ENCODE data around the gene ZNF335. TPM values are rescaled to one million over a fixed set of nuclear protein-coding genes. Genes with fewer than 3 reads are reported as not detected.
A peak's percentile ranks its signal among the peaks of the same experiment; 100 is the strongest.

The ZNF335 gene
- total and polyA plus RNA-seq, 2 of the 8 experiments (the other 6 are each of a cell fraction or from before 2014, with no cell fraction given), result 12.4 to 14.6 TPM

DNA sequence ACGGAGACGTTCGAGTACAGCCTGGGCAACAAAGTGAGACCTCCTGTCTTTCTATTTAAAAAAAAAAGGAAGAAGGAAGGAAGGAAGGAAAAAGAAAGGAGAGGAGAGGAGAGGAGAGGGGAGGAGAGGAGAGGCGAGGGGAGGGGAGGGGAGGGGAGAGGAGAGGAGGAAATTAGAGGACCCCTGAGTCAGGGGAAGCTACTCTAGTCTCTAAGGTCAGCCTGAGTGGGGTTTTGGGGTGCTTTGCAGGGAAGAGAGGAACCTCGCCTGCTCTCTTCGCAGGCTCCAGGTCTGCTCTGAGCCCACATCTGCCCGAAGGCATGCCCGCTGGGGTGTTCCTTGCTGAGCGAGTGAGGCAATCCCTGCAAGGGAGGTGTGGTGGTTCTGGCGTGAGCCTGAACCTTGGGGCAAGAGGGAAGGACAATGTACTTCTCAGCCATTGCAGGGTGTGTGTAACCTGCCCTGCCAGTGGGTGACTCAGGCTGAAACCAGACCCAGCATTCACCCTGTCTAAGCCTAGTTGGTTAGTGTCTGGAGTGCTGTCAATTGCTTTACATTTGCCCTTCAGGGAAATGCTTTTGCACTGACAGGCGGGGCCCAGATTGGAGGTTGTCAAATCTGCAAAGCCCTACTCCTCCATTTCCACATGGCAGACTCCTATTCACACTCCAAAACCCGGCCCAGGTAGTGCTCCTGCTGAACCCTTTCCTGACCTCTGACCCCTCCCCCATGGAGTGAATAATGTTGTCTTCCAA is 21.4 kb upstream of the ZNF335 start:
- H2BK15ac ChIP-seq (ENCODE audit: low read length), result peak overlapping the region; percentile 24; the same call in 1 of the 2 replicates
- H4K91ac ChIP-seq (replicated peaks; ENCODE audit: insufficient read length, low read length), result no peak overlapping the region
- 84% methylated on average over 9 of the region's 12 CpGs; no CpG with 5 or more reads in 1 of the 2 experiments for WGBS, 2 experiments (ENCODE audit: extremely low coverage in 1 of 2, insufficient coverage in 1 of 2, insufficient read length in 1 of 2, insufficient replicate concordance in 2 of 2, low coverage in 1 of 2, low lambda C conversion rate in 2 of 2, missing lambda C conversion rate in 1 of 2)
- peak overlapping the region; percentile 53; the same call in 1 of the 2 replicates for H2BK12ac ChIP-seq (ENCODE audit: low read depth, low read length)
- 0 out of 2 replicates have a peak overlapping the region, but pooled peaks have one; percentile 3 for H3K18ac ChIP-seq (ENCODE audit: extremely low read depth, low read length)
- no peak overlapping the region for H3K56ac ChIP-seq (replicated peaks; ENCODE audit: insufficient read length, low read depth, low read length)
- no peaks in the 10 kb centered on the region for H4K20me1 ChIP-seq (replicated peaks in 1 of 2; ENCODE audit: control insufficient read depth in 1 of 2, insufficient read depth in 2 of 2, low read length in 2 of 2)
- H3K23ac ChIP-seq (ENCODE audit: insufficient read length), result no peak overlapping the region
- CTCF ChIA-PET (ENCODE audit: partially characterized antibody), result interaction anchor here (0.6 to 14.5 kb wide), 4 partner anchors 11 to 587 kb away, joined by 3 to 114 read pairs (median 4); no protein-coding TSS in a partner anchor
- no peaks in the 10 kb centered on the region for H3K9me3 ChIP-seq (ENCODE audit: insufficient read depth in 2 of 2, low read depth in 1 of 2, low read length in 1 of 2)
- TF ChIP-seq SRF (IDR thresholded peaks at IDR 0.05; ENCODE audit: low read depth, low read length), result no peak
- TF ChIP-seq GABPA (IDR thresholded peaks at IDR 0.05; ENCODE audit: borderline replicate concordance, insufficient read depth, low read length), result no peak
- H3K4me1 ChIP-seq (replicated peaks in 1 of 4; ENCODE audit: control insufficient read depth in 3 of 4, insufficient read depth in 4 of 4, low read length in 3 of 4), result peaks cover 0 to 6% (median 3%) of the 10 kb centered on the region in 4 experiments; a peak in 3 of 7 replicates
- no peak overlapping the region for H3K4me2 ChIP-seq (ENCODE audit: insufficient read depth in 1 of 2, low read depth in 2 of 2, low read length in 2 of 2)
- POLR2A ChIA-PET (ENCODE audit: partially characterized antibody), result interaction anchor here (0.8 kb wide), 1 partner anchor 65 kb away, joined by 3 read pairs; no protein-coding TSS in a partner anchor
- H3K79me1 ChIP-seq (ENCODE audit: low read depth, low read length), result no peaks in the 10 kb centered on the region
- no peak overlapping the region for H2AK5ac ChIP-seq (ENCODE audit: low read depth, low read length)
- no peak overlapping the region; the same call in 1 of the 2 replicates for H4K8ac ChIP-seq (ENCODE audit: extremely low read depth, insufficient read depth, low read length)
- no peak overlapping the region for H3K27ac ChIP-seq (ENCODE audit: low read depth, low read length)
- no peaks in the 10 kb centered on the region for H3K27me3 ChIP-seq (replicated peaks in 1 of 4; ENCODE audit: control insufficient read depth in 3 of 4, extremely low read depth in 1 of 4, insufficient read depth in 3 of 4, low read length in 3 of 4)
- no peaks in the 10 kb centered on the region for H3K79me2 ChIP-seq (ENCODE audit: control insufficient read depth in 1 of 2, insufficient read depth in 2 of 2, low read length in 2 of 2)
- H3K36me3 ChIP-seq (ENCODE audit: control insufficient read depth in 2 of 4, insufficient read depth in 4 of 4, low read length in 3 of 4), result no peaks in the 10 kb centered on the region
- no peak overlapping the region for H3K4ac ChIP-seq (replicated peaks; ENCODE audit: insufficient read length, low read depth, low read length)
- DNase-seq (ENCODE audit: low read depth in 1 of 2, low spot score in 2 of 2), result no peak
- FAIRE-seq, result no peak
- H2BK5ac ChIP-seq (ENCODE audit: low read depth, low read length), result no peak overlapping the region
- no peak overlapping the region for H3K4me3 ChIP-seq (ENCODE audit: extremely low read depth in 1 of 4, insufficient read depth in 2 of 4, low read depth in 3 of 4, low read length in 4 of 4)
- H4K5ac ChIP-seq (ENCODE audit: insufficient read length, low read depth, low read length), result no peak overlapping the region
- H3K14ac ChIP-seq (ENCODE audit: insufficient read length), result no peak overlapping the region
- H2BK120ac ChIP-seq (replicated peaks; ENCODE audit: low read depth, low read length), result no peak overlapping the region
- no peak overlapping the region for H2AFZ ChIP-seq (ENCODE audit: low read length)
- 0 out of 7 replicates have a peak overlapping the region, but pooled peaks of 1 of the 4 experiments have one; percentile 15 for H3K9ac ChIP-seq (replicated peaks in 1 of 4; ENCODE audit: extremely low read depth in 1 of 4, low read depth in 3 of 4, low read length in 3 of 4)
- H2BK20ac ChIP-seq (ENCODE audit: low read length), result peak overlapping the region; percentile 4; the same call in 1 of the 2 replicates
- H3K23me2 ChIP-seq (ENCODE audit: low read depth, low read length), result no peaks in the 10 kb centered on the region

All from H1 (cell line).